ENCODE data around the gene CLIP1. TPM values are rescaled to one million over a fixed set of nuclear protein-coding genes. Genes with fewer than 3 reads are reported as not detected.

Gene CLIP1
- total and polyA plus RNA-seq, 7 donors: 16.8 to 257 (median 159) TPM

DNA sequence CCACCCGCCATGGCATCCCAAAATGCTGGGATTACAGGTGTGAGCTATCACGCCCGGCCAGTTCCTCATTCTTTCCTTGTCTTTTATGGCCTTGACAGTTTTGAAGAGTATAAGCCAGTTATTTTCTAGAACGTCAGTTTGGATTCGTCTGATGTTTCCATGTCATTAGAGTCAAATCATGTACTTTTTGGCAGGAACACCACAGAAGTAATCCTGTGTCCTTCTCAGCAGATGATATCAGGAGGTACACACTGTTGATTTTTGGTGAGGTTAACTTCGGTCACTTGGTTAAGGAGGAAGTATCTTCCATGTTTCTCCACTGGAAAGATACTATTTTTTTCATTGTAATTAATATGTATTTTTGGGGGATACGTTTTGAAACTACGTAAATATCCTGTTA is 131.0 kb downstream of the CLIP1 start:
- 93 to 95% methylated on average over 8 of the region's 8 CpGs for WGBS, 2 donors
- intact Hi-C loops (cut with DNase I): no loop called here
- Histone ChIP-seq H3K27ac (no peak overlapping the region), H3K36me3 (peaks cover 0 to 86% (median 38%) of the 10 kb centered on the region in 4 donors), H3K4me1 (no peaks in the 10 kb centered on the region), H3K9me3 (no peaks in the 10 kb centered on the region), H3K27me3 (no peaks in the 10 kb centered on the region), H3K4me3 (no peak overlapping the region)
- TF ChIP-seq POLR2AphosphoS5 (IDR thresholded peaks at IDR 0.05) (no peak), POLR2A (IDR thresholded peaks at IDR 0.05) (no peak), EP300 (IDR thresholded peaks at IDR 0.05) (no peak)
- TF ChIP-seq, protein P1, sequence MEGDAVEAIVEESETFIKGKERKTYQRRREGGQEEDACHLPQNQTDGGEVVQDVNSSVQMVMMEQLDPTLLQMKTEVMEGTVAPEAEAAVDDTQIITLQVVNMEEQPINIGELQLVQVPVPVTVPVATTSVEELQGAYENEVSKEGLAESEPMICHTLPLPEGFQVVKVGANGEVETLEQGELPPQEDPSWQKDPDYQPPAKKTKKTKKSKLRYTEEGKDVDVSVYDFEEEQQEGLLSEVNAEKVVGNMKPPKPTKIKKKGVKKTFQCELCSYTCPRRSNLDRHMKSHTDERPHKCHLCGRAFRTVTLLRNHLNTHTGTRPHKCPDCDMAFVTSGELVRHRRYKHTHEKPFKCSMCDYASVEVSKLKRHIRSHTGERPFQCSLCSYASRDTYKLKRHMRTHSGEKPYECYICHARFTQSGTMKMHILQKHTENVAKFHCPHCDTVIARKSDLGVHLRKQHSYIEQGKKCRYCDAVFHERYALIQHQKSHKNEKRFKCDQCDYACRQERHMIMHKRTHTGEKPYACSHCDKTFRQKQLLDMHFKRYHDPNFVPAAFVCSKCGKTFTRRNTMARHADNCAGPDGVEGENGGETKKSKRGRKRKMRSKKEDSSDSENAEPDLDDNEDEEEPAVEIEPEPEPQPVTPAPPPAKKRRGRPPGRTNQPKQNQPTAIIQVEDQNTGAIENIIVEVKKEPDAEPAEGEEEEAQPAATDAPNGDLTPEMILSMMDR (IDR thresholded peaks at IDR 0.05): no peak
- no peak for DNase-seq

DNA sequence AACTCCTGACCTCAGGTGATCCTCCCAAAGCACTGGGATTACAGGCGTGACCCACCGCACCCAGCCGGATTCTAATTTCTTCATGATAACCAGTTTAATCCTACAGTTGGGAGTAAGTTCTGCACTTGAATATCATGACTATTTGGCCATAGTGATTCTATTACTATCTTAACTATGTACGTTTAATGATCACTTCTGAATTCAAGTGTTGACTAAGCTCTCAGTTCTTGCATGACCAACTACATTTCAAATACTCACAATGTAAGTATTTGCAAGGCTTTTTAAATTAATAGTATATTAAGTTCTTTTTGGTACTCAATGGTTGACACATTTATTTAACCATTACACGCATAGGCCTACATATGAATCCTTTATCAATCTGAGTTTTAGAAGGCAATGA is 138.8 kb downstream of the CLIP1 start:
- H3K9me3 ChIP-seq: no peaks in the 10 kb centered on the region
- peaks cover 0 to 7% (median 0%) of the 10 kb centered on the region in 4 donors for H3K4me1 ChIP-seq
- H3K27ac ChIP-seq: no peak overlapping the region
- no peak overlapping the region for H3K4me3 ChIP-seq
- TF ChIP-seq EP300 (IDR thresholded peaks at IDR 0.05): no peak
- TF ChIP-seq, protein P1 (IDR thresholded peaks at IDR 0.05): no peak
- no peak for TF ChIP-seq POLR2A (IDR thresholded peaks at IDR 0.05)
- TF ChIP-seq POLR2AphosphoS5 (IDR thresholded peaks at IDR 0.05): no peak
- intact Hi-C loops (cut with DNase I): loop anchor here (10.0 kb wide), 1 partner anchor 61 kb away; no protein-coding TSS in a partner anchor
- no peaks in the 10 kb centered on the region for H3K27me3 ChIP-seq
- peaks cover 2 to 72% (median 39%) of the 10 kb centered on the region in 4 donors for H3K36me3 ChIP-seq
- DNase-seq: no peak
- WGBS, 2 donors: 96 to 99% methylated on average over 5 of the region's 5 CpGs

DNA sequence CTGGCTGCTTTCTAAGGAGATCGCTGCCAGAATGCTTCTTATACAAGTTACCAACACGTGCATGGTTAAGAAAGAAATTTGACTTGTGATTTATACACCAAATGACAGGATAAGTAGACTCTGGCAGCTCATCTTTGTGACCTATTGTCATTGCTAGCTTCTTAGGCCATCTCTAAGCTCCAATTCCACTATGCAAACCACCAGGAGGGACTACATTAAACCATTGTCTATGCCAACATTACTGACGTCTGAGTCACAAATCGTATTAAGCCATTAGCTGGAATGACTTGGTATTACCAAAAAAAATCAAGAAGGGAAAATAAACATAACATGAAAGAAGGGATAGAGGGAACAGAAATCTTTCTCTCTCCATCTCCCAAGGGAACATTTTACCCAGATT is 140.4 kb downstream of the CLIP1 start:
- Histone ChIP-seq H3K27ac (no peak overlapping the region), H3K4me3 (no peak overlapping the region)
- 86 to 89% methylated on average over 4 of the region's 4 CpGs for WGBS, 2 donors

DNA sequence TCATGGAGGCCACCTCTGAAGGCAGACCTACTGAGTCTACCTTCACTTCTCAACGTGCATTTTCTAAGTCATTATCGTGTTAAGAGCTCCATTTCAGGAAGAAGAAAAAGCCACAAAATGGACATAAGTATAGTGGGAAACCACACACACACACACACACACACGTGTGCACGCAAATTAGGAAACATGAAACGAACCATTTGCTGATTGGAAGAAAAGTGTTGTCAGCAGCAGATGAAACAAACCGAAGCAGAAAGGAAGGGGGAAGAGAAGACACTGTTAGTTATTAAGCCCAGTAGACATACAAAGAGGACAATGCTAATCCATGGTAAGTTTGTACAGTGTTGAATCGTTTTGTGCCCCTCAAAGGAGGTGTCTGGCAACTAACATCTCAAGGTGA is 146.2 kb downstream of the CLIP1 start:
- WGBS, 2 donors: 82 to 85% methylated on average over 7 of the region's 7 CpGs
- Histone ChIP-seq H3K4me3 (no peak overlapping the region), H3K9me3 (no peaks in the 10 kb centered on the region), H3K4me1 (no peaks in the 10 kb centered on the region), H3K36me3 (peaks cover 32 to 77% (median 40%) of the 10 kb centered on the region in 4 donors), H3K27me3 (no peaks in the 10 kb centered on the region), H3K27ac (no peak overlapping the region)
- intact Hi-C loops (cut with DNase I): no loop called here
- TF ChIP-seq EP300 (IDR thresholded peaks at IDR 0.05) (no peak), POLR2AphosphoS5 (IDR thresholded peaks at IDR 0.05) (no peak), POLR2A (IDR thresholded peaks at IDR 0.05) (no peak)
- TF ChIP-seq, protein P1 (IDR thresholded peaks at IDR 0.05): no peak
- DNase-seq: no peak

More for the DNA sequence above, 140.4 kb downstream of the CLIP1 start:
- no peaks in the 10 kb centered on the region for H3K27me3 ChIP-seq
- DNase-seq: no peak
- H3K9me3 ChIP-seq: no peaks in the 10 kb centered on the region
- H3K4me1 ChIP-seq: peaks cover 0 to 7% (median 0%) of the 10 kb centered on the region in 4 donors
- peaks cover 16 to 70% (median 35%) of the 10 kb centered on the region in 4 donors for H3K36me3 ChIP-seq
- intact Hi-C loops (cut with DNase I): loop anchor here (10.0 kb wide), 1 partner anchor 63 kb away; no protein-coding TSS in a partner anchor
- TF ChIP-seq POLR2A (IDR thresholded peaks at IDR 0.05) (no peak), POLR2AphosphoS5 (IDR thresholded peaks at IDR 0.05) (no peak), EP300 (IDR thresholded peaks at IDR 0.05) (no peak)
- TF ChIP-seq, protein P1 (IDR thresholded peaks at IDR 0.05): no peak

DNA sequence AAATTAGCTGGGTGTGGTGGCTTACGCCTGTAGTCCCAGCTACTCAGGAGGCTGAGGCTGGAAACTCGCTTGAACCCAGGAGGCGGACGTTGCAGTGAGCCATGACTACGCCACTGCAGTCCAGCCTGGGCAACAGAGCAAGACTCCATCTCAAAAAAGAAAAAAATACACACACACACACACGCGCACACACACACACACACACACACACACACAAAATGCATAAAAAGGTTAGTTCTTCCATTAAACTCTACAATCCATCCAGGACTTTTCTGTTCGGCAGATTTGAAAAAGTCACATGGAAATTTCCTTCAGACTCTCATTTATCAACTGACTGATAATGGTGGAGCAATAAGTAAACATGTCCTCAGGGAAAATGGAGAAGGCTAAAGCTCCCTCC is 147.0 kb downstream of the CLIP1 start:
- Histone ChIP-seq H3K27me3 (no peaks in the 10 kb centered on the region), H3K4me1 (no peaks in the 10 kb centered on the region), H3K4me3 (no peak overlapping the region), H3K27ac (no peak overlapping the region), H3K36me3 (peaks cover 32 to 77% (median 35%) of the 10 kb centered on the region in 4 donors), H3K9me3 (no peaks in the 10 kb centered on the region)
- 84 to 95% methylated on average over 8 of the region's 8 CpGs for WGBS, 2 donors
- TF ChIP-seq EP300 (IDR thresholded peaks at IDR 0.05) (no peak), POLR2AphosphoS5 (IDR thresholded peaks at IDR 0.05) (no peak)
- TF ChIP-seq, protein P1 (IDR thresholded peaks at IDR 0.05): no peak
- intact Hi-C loops (cut with DNase I): no loop called here
- no peak for DNase-seq

Data from sigmoid colon (tissue), 7 donors.